ENCODE results near the gene LPIN3.

The LPIN3 gene

DNA sequence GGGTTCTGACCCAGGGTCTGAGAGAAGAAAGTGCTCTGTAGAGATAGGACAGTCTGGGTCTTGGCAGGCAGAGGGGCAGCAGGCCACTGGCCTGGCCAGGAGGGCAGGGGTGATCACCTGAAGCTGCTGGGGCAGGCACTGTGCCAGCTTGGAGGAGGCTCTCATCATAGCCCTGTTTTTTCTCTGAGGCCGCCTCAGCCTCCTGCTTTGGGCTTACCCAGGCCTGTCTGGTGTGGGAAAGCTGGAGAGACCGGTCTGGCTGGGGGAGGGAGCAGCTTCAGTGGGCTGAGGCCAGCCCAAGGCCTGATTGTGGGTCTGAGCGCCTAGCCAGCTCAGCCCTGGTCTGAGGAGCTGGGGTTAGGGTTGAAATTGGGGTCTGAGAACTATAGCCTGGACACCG, 3.9 kb downstream of the LPIN3 start:
- no peak overlapping the region for H3K4me3 ChIP-seq (replicated peaks; ENCODE audit: low read depth, low read length)
- no peak for DNase-seq (ENCODE audit: extremely low read depth, low read depth)
- no peak for TF ChIP-seq CTCF (IDR thresholded peaks at IDR 0.05; ENCODE audit: low read depth, low read length, missing control alignments)

- no peak for DNase-seq (ENCODE audit: extremely low read depth, low read depth)
- no peak for TF ChIP-seq CTCF (IDR thresholded peaks at IDR 0.05; ENCODE audit: low read depth, low read length, missing control alignments)
- no peak overlapping the region for H3K4me3 ChIP-seq (replicated peaks; ENCODE audit: low read depth, low read length)
These were observed 4.5 kb downstream of the LPIN3 start for GRCh38 chr20:41344938-41345728.

DNA sequence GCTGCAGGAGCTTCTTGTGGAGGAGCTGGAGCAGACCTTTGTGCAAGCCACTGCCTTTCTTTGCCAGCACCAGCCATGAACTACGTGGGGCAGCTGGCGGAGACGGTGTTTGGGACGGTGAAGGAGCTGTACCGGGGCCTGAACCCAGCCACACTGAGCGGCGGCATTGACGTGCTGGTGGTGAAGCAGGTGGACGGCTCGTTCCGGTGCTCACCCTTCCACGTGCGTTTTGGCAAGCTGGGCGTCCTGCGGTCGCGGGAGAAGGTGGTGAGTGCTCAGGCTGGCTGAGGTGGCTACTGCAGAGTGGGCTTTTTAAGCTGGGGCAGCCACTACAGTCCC, 5.1 kb downstream of the LPIN3 start:
- no peak for DNase-seq (ENCODE audit: extremely low read depth, low read depth)
- no peak for TF ChIP-seq CTCF (IDR thresholded peaks at IDR 0.05; ENCODE audit: low read depth, low read length, missing control alignments)
- H3K4me3 ChIP-seq (replicated peaks; ENCODE audit: low read depth, low read length): no peak overlapping the region

- DNase-seq (ENCODE audit: extremely low read depth, low read depth): no peak
- TF ChIP-seq CTCF (IDR thresholded peaks at IDR 0.05; ENCODE audit: low read depth, low read length, missing control alignments): no peak
- H3K4me3 ChIP-seq (replicated peaks; ENCODE audit: low read depth, low read length): no peak overlapping the region
These were observed 7.2 kb downstream of the LPIN3 start for GRCh38 chr20:41347523-41348429.

GRCh38 chr20:41348430-41349172, 8.0 kb downstream of the LPIN3 start:
- H3K4me3 ChIP-seq (replicated peaks; ENCODE audit: low read depth, low read length): no peak overlapping the region
- DNase-seq (ENCODE audit: extremely low read depth, low read depth): no peak
- TF ChIP-seq CTCF (IDR thresholded peaks at IDR 0.05; ENCODE audit: low read depth, low read length, missing control alignments): no peak

- TF ChIP-seq CTCF (IDR thresholded peaks at IDR 0.05; ENCODE audit: low read depth, low read length, missing control alignments): no peak
- no peak overlapping the region for H3K4me3 ChIP-seq (replicated peaks; ENCODE audit: low read depth, low read length)
- no peak for DNase-seq (ENCODE audit: extremely low read depth, low read depth)
These were observed 8.6 kb downstream of the LPIN3 start for GRCh38 chr20:41349266-41349665.

All from HFF-Myc (cell line).